ENCODE results near the gene RSPO1.
"Not testable (repeated sequence)": the region's sequence is repeated elsewhere in the genome, so short reads cannot be mapped to it uniquely, and the experiment has no call there.

The RSPO1 gene

GRCh38 chr1:37614105-37614504 lies 20.6 kb downstream of the RSPO1 start:
- no peak for DNase-seq

- no peak for DNase-seq
Measured at GRCh38 chr1:37612186-37612585, 22.5 kb downstream of the RSPO1 start.

GRCh38 chr1:37609994-37610393 lies 24.7 kb downstream of the RSPO1 start:
- no peak for DNase-seq

- no peak for DNase-seq
Measured at GRCh38 chr1:37609002-37609401, 25.7 kb downstream of the RSPO1 start.

DNA sequence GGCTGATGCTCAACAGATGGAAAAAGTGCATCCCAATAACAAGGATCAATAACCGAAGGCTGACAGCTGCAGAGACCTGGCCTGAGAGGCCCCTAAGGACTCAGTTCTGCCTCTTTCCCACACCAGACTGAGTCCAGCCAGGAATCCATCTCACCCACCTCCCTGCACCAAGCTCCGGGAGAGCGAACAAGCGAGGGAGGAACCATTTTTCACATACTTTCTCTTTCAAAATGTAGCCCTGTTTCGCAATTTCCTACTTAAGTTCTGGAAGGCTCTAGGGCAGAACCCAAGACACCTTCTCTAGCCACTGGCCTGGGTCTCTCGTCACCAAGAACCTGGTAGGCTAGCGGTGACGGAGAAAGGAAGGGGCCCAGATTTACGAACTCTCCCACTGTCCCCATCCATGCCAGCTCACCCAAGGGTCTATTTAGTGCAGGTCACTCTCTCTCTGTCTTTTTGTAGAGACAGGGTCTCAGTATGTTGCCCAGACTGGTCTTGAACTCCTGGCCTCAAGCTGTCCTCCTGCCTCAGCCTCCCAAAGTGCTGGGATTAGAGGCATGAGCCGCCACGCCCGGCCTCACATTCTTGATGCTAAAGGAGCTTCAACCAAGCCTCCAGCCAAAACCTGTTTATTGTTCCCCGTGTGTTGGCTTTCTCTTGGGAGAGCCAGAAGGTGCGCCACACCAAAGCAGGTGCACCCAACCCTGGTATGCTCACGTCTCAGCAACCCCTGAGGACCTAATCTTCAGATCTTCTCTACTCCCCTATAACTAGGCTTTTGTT lies 28.0 kb downstream of the RSPO1 start:
- no peak for DNase-seq

DNA sequence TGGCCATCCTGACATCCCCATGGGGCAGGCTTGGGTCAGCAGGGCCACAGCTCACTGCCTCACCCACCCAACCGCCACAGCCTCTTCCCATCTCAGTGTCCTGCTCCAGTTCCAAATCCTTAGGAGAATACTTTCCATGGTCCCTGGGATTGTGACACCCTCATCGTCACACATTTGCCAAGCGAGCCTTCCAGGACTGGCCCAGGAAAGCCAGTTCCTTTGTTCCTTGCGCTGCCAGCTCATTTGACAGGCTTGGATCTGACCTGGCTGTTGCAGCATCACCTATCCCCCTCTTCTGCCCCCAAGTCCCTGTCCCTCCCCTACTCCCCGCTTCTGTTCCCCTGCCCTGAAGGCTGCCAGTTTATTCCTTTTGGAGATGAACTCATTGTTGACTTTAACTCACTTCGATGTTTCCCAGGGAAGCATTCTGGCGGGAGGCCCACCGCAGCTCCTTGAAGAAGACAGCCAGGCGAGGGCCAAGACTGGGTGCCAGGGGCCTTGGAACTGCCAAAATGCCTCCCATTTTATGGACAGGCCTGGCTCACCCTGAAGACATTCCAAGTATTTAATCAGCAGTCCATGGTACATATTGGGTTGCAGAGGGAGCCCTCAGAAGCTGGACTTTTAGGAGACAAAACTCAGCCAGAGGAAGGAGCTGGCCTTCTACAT lies 28.8 kb downstream of the RSPO1 start:
- no peak for DNase-seq

GRCh38 chr1:37605061-37605650 lies 29.5 kb downstream of the RSPO1 start:
- no peak for DNase-seq

DNA sequence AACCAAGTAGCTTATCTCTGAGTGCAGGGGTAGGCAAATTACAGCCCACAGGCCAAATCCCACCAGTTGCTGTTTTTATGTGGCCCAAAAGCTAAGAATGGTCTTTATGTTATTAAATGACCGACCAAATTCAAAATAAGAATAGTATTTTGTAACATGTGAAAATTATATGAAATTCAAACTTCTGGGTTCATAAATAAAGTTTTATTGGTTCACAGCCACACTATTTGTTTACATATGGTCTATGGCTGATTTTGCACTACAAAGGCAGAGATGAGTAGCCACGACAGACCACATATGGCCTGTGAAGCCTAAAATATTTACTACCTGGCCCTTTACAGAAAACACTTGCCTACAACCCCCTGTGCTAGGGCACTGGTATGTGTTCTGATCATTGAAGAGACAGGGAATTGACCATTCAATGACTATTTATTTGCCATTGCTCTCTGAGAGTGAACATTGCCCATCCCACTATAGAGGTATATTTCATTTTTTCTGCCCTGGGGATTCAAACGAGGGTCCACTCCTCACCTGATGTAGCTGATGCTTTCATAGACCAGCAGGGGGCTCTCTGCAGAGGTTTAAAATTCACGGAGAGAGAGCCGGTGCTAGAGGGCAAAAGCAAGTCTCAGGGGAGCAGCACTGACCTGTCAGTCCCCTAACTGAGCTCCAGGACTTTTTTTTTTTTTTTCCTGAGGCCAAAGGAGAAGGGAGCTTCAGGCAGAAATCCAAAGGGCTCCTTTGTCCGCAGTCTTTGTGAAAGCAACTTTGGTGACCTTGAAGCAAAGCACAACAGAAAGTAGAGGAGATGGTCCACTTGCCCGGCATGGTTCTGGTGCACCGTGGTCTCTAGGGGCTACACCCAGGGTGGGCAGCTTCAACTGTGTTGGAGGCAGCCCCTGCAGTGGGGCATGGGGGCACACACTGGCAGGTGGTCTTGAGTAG lies 31.7 kb downstream of the RSPO1 start:
- peak; percentile 33 for DNase-seq

DNA sequence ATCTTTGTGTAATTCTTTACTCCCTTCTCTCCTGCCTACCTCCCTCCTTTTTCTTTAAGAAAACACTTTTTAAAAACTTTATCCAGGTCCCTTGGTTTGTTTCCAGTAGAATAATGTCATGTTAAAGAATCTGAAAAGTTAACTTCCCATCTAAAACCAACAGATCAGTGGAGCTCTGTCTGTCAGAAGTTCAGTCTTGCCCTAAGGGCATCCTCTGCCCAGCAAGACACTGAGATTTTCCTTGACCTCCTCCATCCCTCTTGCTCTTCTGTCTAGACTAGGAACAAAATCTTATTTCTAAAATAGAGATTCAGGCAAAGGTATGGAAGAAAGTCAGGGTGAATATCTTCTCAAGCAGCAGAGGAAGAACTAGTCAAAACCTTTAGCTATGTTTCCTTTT lies 33.3 kb downstream of the RSPO1 start:
- no peak for DNase-seq

DNA sequence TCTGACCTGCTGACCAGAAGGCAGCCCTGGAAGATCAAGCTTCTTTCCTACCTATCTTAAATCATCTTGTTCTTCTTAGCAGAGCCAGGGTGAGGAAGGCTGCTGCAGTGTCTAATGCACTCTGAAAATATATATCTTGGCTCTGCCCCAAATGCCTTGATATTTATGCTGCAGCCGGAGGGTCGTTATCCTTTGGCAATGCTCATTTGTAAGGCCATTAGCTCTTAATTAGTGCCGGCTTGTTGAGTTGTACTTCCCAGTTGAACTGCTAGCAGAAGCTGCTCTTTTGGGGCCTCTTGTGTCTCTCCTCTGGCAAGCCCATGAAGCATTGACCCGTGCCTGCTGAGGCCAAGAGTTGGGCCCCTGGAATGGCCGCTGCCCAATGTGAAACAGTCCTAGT lies 34.8 kb downstream of the RSPO1 start:
- no peak for DNase-seq

DNA sequence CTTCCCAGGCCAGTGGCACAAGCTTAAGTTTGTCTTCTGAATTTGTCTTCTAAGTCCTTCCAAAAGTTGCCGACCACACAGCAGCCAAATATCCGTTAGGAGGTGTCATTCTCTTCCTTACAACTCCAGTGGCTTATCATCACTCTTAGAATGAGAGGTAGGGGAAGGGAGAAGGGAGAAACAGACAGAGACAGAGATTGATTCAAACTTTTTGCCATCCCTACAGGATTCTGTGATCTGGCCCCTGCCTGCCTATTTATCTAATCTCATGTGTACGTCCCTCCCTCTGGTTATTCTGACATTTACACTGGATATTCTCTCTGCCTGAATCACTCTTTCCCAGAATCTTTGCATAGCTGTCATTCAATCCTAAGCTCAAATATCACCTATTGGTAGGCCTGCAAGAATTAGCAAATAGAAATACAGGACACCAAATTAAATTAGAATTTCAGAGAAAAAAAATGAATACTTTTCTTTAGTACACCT lies 38.5 kb downstream of the RSPO1 start:
- DNase-seq = no peak

- peak; percentile 98 for DNase-seq
Measured at GRCh38 chr1:37595440-37596181, 39.1 kb downstream of the RSPO1 start, which contains the start of gene GNL2. Gene GNL2, minus strand, starts transcription at chr1:37595937. Its CDS starts 115 bp downstream, at chr1:37595822.

GRCh38 chr1:37593726-37594125 lies 41.0 kb downstream of the RSPO1 start:
- no peak for DNase-seq

DNA sequence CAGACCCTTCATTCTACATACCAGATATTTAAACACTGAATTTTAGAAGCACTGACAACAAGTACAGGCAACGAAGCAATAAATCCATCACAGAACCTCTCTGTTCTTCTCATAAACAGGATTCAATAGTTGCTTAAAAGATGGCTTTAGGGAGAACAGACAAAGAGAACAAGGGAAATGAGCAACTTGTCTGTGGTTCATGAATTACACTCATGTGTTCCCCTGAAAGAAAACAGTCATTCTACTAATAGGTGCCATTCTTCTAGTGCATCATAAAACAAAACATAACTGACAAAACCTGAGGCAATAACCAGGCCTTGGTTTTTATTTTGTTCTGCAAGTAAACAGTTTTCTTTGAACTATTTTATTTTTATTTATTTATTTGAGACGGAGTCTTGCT lies 45.8 kb downstream of the RSPO1 start:
- DNase-seq = no peak

DNA sequence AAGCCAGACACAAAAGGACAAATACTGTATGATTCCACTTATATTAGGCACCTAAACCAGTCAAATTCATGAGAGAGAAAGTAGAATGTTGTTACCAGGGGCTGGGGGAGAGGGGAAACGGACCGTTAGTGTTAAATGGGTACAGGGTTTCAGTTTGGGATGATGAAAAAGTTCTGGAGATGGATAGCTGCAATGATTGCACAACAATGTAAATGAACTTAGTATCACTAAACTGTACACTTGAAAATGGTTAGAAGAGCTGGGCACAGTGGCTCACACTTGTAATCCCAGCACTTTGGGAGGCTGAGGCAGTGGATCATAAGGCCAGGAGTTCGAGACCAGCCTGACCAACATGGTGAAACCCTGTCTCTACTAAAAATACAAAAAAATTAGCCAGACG lies 50.1 kb downstream of the RSPO1 start:
- not testable (repeated sequence) for DNase-seq

DNA sequence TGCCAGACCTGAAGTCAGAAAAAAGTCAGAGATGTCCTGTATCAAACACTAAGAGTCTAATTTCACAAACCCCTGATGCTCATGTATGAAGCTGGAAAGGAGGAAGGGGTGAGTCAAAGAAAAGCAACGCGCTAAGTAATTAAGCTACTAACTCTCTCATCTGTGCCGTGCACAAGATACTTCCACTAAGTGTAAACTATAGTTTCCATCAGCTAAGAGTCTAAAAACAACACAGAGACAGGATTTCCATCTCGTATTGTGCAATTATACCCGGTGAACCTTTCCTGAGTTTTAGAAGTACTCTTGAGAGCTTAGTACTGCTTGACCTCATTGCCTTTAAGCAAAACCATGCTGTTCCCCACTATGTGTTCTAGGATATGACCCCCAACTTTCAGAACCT lies 59.0 kb downstream of the RSPO1 start:
- no peak for DNase-seq

- no peak for DNase-seq
Measured at GRCh38 chr1:37574834-37575480, 59.7 kb downstream of the RSPO1 start.

- no peak for DNase-seq
Measured at GRCh38 chr1:37570528-37571334, 64.0 kb downstream of the RSPO1 start.

- DNase-seq = no peak
Measured at GRCh38 chr1:37567023-37567422, 67.7 kb downstream of the RSPO1 start.

GRCh38 chr1:37564892-37565291 lies 69.8 kb downstream of the RSPO1 start:
- no peak for DNase-seq

- no peak for DNase-seq
Measured at GRCh38 chr1:37562984-37563383, 71.7 kb downstream of the RSPO1 start.
